ENCODE data around the gene LSM11.
A peak's percentile ranks its signal among the peaks of the same experiment; 100 is the strongest.
"Not testable (repeated sequence)": the region's sequence is repeated elsewhere in the genome, so short reads cannot be mapped to it uniquely, and the experiment has no call there.

Gene LSM11

GRCh38 chr5:157743163-157744050 lies at the start of gene LSM11:
Gene LSM11 (plus strand): TSS chr5:157743712. CDS start chr5:157743751, 39 bp downstream.
- peak; percentile 78 for DNase-seq (ENCODE audit: low spot score)

GRCh38 chr5:157693816-157694215 lies 49.7 kb upstream of the LSM11 start:
- DNase-seq (ENCODE audit: low spot score), result not testable (repeated sequence)

DNA sequence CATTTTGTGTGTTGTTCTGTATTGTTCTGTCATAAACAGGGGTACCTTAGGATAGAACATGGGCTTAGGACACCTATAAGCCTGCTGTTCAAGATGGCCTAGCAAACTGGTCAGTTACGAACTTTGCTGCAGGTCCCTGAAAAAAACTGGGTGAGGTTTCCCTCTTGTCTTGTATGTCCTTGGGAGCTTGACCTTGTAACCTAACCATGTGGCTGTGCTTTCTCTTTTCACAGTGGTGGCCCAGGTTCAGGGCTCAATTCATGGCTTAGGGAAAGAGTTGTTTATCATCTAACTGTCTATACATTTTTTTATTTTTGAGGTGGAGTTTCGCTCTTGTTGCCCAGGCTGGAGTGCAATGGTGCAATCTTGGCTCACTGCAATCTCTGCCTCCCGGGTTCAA lies 47.4 kb upstream of the LSM11 start:
- not testable (repeated sequence) for DNase-seq (ENCODE audit: low spot score)

DNA sequence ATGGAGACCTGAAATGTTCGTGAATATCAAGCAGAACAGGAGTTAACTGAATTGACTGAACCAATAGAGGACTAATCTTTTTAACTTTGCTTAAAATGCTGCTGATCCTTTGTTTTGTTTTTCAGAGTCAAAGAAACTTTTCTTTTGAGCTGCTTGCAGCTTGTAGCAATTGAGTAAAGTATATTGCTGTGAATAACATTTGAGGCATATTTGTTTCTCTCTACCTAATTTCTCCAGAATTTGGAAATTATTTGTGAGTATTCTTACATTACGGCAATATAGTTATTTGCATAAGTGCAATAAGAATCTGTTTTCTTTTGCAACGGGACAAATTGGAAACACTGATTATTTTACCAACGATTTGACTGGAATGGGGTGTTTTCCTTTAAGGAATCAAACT lies 44.8 kb upstream of the LSM11 start:
- DNase-seq (ENCODE audit: low spot score), result not testable (repeated sequence)

- DNase-seq (ENCODE audit: low spot score), result no peak
These were observed 39.8 kb upstream of the LSM11 start for GRCh38 chr5:157703736-157704135.

- no peak for DNase-seq (ENCODE audit: low spot score)
These were observed 34.6 kb upstream of the LSM11 start for GRCh38 chr5:157708866-157709265.

DNA sequence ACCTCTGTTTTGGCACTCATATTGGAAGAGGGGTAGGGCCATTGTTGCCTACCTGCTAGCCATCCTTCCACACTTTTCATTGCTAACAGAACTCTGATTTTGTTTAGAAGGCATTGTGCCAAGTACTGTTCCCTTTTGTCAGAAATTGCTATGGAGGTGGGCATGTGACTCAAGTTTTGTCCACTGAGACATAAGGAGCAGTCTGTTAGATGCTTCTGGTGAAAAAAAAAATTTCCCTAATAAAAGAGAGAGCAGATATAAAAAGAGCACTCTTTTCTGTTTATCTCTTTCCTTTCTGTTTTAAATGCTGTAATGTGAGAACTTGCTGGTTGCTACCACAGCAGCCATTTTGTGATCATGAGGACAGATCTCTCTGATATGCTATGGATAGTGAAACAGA lies 34.2 kb upstream of the LSM11 start:
- no peak for DNase-seq (ENCODE audit: low spot score)

DNA sequence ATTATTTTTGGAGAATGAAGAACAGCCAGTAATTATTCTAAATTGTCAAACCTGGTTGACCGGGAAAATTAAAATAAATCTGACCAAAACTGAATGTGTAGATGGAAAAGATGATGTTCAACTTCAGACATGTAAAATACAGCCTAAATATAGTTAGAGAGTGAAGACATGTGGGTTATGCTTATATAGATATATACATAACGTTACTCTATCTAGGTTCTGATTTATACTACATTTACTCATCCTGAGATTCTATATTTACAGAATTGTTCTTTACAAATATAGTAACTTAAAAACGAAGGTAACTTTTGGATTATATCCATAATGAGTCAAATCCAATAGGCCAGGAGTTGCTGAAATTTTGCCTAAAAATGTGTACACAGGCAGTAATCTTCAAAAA lies 33.1 kb upstream of the LSM11 start:
- DNase-seq (ENCODE audit: low spot score), result no peak

- DNase-seq (ENCODE audit: low spot score), result no peak
These were observed 32.6 kb upstream of the LSM11 start for GRCh38 chr5:157710882-157711281.

GRCh38 chr5:157713830-157714595 lies 29.5 kb upstream of the LSM11 start:
- DNase-seq (ENCODE audit: low spot score), result no peak

- no peak for DNase-seq (ENCODE audit: low spot score)
These were observed 29.0 kb upstream of the LSM11 start for GRCh38 chr5:157714596-157714864.

- peak; percentile 67 for DNase-seq (ENCODE audit: low spot score)
These were observed 25.0 kb upstream of the LSM11 start for GRCh38 chr5:157718519-157718918.

DNA sequence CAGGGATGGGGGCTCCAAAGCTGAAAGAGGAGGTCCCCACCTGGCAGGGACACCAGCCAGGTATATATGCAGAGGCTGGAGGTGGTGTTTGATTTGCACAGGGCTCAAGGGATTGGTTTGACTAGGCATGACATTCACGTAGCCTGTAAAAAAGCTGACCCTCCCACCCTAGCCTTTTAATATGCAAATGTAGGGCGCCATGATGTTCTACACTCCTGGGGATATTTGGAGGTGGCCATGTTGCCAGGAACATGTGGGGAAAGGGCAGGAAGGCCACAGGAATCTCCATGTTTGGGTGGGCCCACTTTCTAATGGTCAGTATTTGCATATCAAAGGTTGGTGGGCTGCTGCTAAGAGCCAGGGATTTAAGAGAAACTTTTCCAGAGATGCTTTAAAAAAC lies 24.3 kb upstream of the LSM11 start:
- DNase-seq (ENCODE audit: low spot score), result no peak

GRCh38 chr5:157721159-157721558 lies 22.4 kb upstream of the LSM11 start:
- no peak for DNase-seq (ENCODE audit: low spot score)

DNA sequence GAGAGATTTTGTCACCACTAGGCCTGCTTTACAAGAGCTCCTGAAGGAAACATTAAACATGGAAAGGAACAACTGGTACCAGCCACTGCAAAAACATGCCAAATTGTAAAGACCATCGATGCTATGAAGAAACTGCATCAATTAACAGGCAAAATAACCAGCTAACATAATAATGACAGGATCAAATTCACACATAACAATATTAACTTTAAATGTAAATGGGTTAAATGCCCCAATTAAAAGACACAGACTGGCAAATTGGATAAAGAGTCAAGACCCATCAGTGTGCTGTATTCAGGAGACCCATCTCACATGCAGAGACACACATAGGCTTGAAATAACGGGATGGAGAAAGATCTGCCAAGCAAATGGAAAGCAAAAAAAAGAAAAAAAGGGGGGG lies 20.6 kb upstream of the LSM11 start:
- DNase-seq (ENCODE audit: low spot score), result not testable (repeated sequence)

DNA sequence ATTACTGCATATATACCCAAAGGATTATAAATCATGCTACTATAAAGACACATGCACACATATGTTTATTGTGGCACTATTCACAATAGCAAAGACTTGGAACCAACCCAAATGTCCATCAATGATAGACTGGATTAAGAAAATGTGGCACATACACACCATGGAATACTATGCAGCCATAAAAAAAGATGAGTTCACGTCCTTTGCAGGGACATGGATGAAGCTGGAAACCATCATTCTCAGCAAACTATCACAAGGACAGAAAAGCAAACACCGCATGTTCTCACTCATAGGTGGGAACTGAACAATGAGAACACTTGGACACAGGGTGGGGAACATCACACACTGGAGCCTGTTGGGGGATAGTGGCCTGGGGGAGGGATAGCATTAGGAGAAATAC lies 16.9 kb upstream of the LSM11 start:
- DNase-seq (ENCODE audit: low spot score), result not testable (repeated sequence)

GRCh38 chr5:157727858-157728257 lies 15.7 kb upstream of the LSM11 start:
- DNase-seq (ENCODE audit: low spot score), result not testable (repeated sequence)

DNA sequence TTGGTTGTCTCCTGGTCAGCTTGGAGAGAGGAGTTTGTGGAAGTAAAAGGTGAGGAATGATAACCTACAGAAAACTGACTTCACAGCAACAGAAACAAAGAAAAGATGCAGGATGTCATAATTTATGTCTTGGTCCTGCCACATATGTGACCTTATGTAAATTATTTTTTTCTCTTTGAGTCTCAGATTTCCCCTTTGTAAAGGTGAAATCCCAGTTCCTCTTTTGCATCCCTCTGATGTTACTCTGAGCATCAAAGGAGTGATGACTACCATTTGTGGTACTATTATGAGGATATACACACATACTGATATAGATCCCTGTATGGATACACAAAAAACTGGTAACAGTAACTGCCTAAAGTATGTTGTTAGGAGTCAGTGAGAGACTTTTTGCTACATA lies 13.7 kb upstream of the LSM11 start:
- DNase-seq (ENCODE audit: low spot score), result no peak

DNA sequence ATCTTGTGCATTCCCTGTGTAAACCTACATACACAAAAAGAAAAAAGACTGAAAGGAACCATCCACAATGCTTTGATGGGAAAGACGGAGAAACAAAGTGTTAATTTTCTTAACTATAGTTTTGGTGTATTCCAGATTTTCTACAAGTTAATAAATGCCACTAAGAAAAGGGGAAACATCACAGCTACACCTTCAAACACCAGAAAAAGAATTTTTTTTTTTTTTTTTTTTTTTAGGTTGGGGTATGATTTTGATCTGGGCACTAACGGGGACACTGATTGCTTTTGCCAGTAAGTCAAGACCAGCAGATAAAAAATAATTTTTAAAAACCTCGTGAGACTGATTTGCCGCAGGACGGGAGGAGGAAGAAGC lies 12.6 kb upstream of the LSM11 start:
- no peak for DNase-seq (ENCODE audit: low spot score)

DNA sequence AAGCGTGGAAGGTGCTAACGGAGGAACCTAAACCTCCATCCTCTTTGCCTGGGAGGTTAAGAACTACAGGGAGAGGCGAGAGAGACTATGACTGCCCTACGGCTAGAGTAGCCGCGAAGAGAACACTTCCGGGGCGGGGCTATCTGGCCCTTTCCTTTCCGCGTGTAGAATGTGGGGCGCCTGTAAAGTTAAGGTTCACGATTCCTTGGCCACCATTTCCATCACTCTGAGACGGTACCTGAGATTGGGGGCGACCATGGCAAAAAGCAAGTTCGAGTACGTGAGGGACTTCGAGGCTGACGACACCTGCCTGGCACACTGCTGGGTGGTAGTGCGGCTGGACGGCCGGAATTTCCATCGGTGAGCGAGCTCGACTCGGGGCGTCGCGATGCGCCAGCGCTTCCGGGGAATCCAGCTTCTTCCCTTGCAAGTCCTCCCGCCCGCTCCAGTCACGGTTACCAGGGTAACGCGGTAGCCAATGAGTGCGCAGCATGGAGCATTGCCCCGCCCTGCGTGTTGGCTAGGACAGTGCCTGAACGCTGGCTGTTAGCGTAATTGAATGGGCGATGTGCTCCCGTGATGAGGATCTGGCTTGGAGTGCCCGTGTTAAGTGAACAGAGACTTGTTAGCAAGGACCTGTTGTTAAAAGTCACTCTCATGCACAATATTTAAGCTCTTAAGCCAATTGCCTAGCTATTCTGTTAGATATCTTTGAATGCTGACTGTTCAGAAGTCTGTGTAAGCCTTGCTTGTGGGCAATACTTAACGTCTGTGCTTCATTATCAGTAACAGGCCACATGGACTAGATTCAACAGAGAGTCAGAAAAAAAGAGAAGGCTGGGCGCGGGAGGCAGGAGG lies 12.0 kb upstream of the LSM11 start, which contains the start of gene THG1L:
Gene THG1L, plus strand, starts transcription at position 149 of the 858 bp plus-strand sequence. Its CDS starts 21 bp downstream, at position 170.
- peak; percentile 99 for DNase-seq (ENCODE audit: low spot score)

DNA sequence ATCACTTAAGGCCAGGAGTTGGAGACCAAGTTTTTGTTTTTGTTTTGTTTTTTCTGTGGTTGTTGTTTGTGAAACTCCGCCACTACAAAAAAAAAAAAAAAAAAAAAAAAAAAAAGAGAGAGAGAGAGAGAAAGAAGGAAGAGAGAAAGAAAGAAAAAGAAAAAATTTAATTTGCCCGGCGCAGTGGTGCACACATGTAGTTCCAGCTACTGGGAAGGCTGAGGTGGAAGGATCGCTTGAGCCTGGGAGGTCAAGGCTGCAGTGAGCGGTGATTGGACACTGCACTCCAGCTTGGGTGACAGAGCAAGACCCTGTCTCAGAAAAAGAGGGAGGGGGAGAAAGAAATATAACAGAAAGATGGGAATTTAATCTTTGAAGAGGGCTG lies 11.4 kb upstream of the LSM11 start:
- DNase-seq (ENCODE audit: low spot score), result no peak

GRCh38 chr5:157732596-157733262 lies 10.8 kb upstream of the LSM11 start:
- no peak for DNase-seq (ENCODE audit: low spot score)

All from cerebellar cortex (tissue), 1 donor.